ENCODE data around the gene ZFAND3. TPM values are rescaled to one million over a fixed set of nuclear protein-coding genes. Genes with fewer than 3 reads are reported as not detected.

ZFAND3 gene
- total RNA-seq, 1 donor from 2014 or later, result 81.8 TPM

DNA sequence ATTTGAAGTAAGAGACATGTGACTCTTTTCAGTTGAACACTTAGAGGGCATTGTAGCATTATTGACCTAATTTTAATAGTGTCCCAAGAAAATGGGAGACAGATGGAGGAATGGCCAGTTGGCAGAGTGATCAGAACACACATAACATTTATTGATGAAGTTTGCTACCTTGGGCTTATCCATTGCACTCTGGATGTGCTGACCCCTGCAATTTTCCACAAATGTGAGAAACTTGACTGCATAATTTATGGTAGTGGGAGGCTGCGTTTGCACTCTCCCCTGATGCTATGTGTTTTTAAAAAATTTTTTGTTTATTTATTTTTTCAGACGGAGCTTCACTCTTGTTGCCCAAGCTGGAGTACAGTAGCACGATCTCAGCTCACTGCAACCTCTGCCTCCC lies 95.9 kb downstream of the ZFAND3 start:
- Histone ChIP-seq H3K4me1 (peaks cover 63% of the 10 kb centered on the region), H3K27ac (replicated peaks) (no peak overlapping the region), H3K27me3 (ENCODE audit: low read depth) (no peaks in the 10 kb centered on the region), H3K4me3 (no peak overlapping the region), H3K9me3 (replicated peaks) (no peaks in the 10 kb centered on the region), H3K36me3 (peaks cover 6% of the 10 kb centered on the region)
- TF ChIP-seq, protein P1, sequence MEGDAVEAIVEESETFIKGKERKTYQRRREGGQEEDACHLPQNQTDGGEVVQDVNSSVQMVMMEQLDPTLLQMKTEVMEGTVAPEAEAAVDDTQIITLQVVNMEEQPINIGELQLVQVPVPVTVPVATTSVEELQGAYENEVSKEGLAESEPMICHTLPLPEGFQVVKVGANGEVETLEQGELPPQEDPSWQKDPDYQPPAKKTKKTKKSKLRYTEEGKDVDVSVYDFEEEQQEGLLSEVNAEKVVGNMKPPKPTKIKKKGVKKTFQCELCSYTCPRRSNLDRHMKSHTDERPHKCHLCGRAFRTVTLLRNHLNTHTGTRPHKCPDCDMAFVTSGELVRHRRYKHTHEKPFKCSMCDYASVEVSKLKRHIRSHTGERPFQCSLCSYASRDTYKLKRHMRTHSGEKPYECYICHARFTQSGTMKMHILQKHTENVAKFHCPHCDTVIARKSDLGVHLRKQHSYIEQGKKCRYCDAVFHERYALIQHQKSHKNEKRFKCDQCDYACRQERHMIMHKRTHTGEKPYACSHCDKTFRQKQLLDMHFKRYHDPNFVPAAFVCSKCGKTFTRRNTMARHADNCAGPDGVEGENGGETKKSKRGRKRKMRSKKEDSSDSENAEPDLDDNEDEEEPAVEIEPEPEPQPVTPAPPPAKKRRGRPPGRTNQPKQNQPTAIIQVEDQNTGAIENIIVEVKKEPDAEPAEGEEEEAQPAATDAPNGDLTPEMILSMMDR (IDR thresholded peaks at IDR 0.05; ENCODE audit: borderline replicate concordance), result no peak
- intact Hi-C loops (cut with micrococcal nuclease), result no loop called here
- no peak for DNase-seq

DNA sequence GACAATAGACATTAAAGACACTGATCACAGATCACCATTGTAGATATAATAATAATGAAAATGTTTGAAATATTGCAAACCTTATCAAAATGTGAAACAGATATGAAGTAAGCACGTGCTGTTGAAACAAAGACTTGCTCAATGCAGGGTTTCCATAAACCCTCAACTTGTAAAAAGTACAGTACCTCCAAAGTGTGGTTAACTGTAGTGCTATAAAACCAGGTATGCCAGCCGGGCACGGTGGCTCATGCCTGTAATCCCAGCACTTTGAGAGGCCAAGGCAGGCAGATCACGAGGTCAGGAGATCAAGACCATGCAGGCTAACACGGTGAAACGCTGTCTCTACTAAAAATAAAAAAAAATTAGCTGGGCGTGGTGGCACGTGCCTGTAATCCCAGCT lies 96.6 kb downstream of the ZFAND3 start:
- H3K9me3 ChIP-seq (replicated peaks), result no peaks in the 10 kb centered on the region
- DNase-seq, result no peak
- peaks cover 6% of the 10 kb centered on the region for H3K36me3 ChIP-seq
- intact Hi-C loops (cut with micrococcal nuclease), result no loop called here
- no peak overlapping the region for H3K27ac ChIP-seq (replicated peaks)
- no peaks in the 10 kb centered on the region for H3K27me3 ChIP-seq (ENCODE audit: low read depth)
- H3K4me1 ChIP-seq, result peaks cover 63% of the 10 kb centered on the region
- TF ChIP-seq, protein P1 (IDR thresholded peaks at IDR 0.05; ENCODE audit: borderline replicate concordance), result no peak
- H3K4me3 ChIP-seq, result no peak overlapping the region

GRCh38 chr6:37916675-37917074 lies 97.1 kb downstream of the ZFAND3 start:
- Histone ChIP-seq H3K27ac (replicated peaks) (no peak overlapping the region), H3K4me3 (no peak overlapping the region), H3K9me3 (replicated peaks) (no peaks in the 10 kb centered on the region), H3K27me3 (ENCODE audit: low read depth) (no peaks in the 10 kb centered on the region), H3K4me1 (peaks cover 60% of the 10 kb centered on the region), H3K36me3 (peaks cover 6% of the 10 kb centered on the region)
- TF ChIP-seq, protein P1 (IDR thresholded peaks at IDR 0.05; ENCODE audit: borderline replicate concordance), result no peak
- no peak for DNase-seq
- intact Hi-C loops (cut with micrococcal nuclease), result no loop called here

- intact Hi-C loops (cut with micrococcal nuclease), result no loop called here
- no peak overlapping the region for H3K4me3 ChIP-seq
- H3K9me3 ChIP-seq (replicated peaks), result no peaks in the 10 kb centered on the region
- H3K27me3 ChIP-seq (ENCODE audit: low read depth), result no peaks in the 10 kb centered on the region
- DNase-seq, result no peak
- peaks cover 6% of the 10 kb centered on the region for H3K36me3 ChIP-seq
- H3K27ac ChIP-seq (replicated peaks), result no peak overlapping the region
- TF ChIP-seq, protein P1 (IDR thresholded peaks at IDR 0.05; ENCODE audit: borderline replicate concordance), result no peak
- peaks cover 58% of the 10 kb centered on the region for H3K4me1 ChIP-seq
Observed at GRCh38 chr6:37917566-37917965, 98.0 kb downstream of the ZFAND3 start.

- Histone ChIP-seq H3K27ac (replicated peaks) (no peak overlapping the region), H3K9me3 (replicated peaks) (no peaks in the 10 kb centered on the region), H3K36me3 (peaks cover 6% of the 10 kb centered on the region), H3K4me3 (no peak overlapping the region), H3K4me1 (peaks cover 52% of the 10 kb centered on the region), H3K27me3 (ENCODE audit: low read depth) (no peaks in the 10 kb centered on the region)
- intact Hi-C loops (cut with micrococcal nuclease), result no loop called here
- DNase-seq, result no peak
- TF ChIP-seq, protein P1 (IDR thresholded peaks at IDR 0.05; ENCODE audit: borderline replicate concordance), result no peak
Observed at GRCh38 chr6:37919417-37920157, 100.1 kb downstream of the ZFAND3 start.
